ENCODE data around the gene DIAPH3.

DIAPH3 gene

DNA sequence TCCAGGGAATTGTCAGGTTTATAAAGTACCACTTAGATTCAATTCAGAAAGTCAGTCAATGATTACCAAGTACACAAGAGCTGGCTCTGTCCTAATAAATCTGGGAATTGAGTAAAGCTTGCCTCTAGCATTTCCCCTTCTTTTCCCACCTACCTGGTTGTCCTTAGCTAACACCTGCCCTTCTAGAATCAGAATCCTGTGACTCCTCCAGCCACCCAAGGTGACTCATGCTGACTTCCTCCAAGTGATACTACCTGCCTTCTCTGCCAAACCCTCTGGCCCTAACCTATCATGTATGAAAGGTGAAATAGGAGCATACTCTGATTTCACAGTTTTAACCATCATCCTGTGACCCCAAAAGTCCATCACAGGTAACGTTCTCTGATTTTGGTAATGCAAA is 151.2 kb downstream of the DIAPH3 start:
- no peak for DNase-seq

GRCh38 chr13:60009300-60010253 is 154.2 kb downstream of the DIAPH3 start:
- no peak for DNase-seq

DNA sequence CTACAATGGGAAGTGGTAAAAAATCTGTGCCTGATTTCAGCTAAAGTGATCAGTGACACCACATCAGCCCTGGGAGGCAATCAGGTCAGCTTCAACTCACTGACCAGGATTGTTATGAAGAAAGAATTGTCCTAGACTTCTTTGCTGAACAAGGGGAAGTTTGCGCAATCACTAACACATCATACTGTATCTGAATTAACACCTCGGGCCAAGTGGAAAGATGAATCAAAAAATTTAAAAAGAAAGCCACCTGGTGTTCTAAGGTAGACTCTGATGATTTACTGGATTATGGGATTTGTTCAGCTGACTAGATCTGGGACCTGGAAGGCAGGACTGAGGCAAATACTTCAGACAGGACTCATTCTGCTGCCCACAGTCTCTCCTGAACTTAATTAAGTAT is 161.8 kb downstream of the DIAPH3 start:
- DNase-seq, result no peak

GRCh38 chr13:60000976-60001375 is 162.8 kb downstream of the DIAPH3 start:
- no peak for DNase-seq

DNA sequence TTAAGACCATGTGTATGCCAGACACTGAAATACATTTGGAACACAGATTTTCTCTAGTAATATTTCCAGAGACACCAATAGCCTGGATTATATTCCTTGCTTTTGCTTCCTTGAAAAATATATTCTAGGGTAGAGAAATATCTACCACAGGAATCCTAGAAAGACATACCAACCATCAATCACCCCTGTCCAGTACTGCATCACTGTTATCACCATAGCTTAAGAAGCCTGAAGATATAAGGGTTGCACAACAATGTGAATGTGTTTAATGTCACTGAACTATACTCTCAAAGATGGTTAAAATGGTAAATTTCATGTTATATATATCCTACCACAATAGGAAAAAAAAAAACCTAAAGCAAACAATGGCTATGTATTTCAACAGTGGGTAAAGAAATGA is 163.6 kb downstream of the DIAPH3 start:
- no peak for DNase-seq

DNA sequence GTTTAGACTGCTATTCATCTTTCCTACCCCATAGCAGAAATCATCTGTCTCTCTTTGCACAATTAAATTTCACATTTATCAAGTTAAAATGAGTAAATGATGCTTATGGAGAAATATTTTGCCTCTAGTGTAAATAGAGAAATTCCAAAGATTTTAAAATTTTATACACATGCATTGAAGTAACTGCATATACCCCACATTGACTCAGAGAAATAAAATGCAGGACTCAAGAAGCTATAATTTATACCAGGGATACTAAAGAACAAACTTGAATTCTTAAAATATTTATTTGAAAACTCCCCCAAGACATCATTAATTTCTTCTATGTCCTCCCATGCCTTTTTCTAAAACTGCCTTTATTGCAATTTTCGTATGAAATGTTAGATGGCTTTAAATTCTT is 165.8 kb downstream of the DIAPH3 start:
- no peak for DNase-seq

DNA sequence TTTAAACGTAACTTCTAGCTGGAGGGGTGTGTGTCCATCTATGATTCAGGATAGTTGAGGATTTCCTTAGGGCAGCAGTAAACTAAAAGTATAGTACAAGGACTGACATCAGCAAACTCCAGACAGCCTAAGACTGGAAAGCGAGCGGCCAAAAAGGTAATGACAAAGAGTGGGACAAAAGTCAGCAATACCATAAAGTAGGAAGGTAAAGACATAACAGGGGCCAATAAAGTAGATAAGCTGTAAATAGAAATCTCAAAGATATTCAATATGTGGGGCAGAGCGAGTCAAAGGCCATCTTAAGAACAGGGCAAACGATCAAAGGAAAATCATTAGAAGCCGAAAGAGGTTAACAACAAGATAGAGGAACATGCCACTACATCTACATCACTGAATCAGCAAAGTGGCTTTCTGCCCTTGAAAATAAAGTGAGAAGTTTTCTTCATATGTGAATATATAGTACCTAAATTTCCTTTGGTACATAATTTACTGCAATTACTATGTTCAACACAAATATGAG is 167.2 kb downstream of the DIAPH3 start:
- no peak for DNase-seq

GRCh38 chr13:59991395-59991794 is 172.3 kb downstream of the DIAPH3 start:
- no peak for DNase-seq

- no peak for DNase-seq
These were observed 180.9 kb downstream of the DIAPH3 start for GRCh38 chr13:59982631-59983382.

DNA sequence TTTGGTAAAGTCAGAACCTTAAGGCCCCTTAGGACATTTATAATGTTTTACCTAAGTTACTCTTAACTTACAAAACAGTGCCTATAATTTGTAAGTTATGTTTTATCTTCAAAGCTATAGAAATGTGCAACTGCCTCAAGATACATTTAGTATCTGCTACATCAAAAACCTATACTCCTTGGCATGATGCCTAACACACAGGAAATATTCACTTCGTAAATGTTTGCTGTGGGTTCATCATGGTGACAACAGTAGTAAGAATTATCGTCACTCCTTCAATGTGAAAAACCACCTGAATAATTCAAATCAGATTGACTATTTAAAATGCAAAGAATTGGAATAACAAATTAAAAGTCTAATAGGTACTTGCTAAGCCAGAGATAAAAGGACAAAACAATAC is 184.1 kb downstream of the DIAPH3 start:
- no peak for DNase-seq

GRCh38 chr13:59978862-59979261 is 184.9 kb downstream of the DIAPH3 start:
- no peak for DNase-seq

DNA sequence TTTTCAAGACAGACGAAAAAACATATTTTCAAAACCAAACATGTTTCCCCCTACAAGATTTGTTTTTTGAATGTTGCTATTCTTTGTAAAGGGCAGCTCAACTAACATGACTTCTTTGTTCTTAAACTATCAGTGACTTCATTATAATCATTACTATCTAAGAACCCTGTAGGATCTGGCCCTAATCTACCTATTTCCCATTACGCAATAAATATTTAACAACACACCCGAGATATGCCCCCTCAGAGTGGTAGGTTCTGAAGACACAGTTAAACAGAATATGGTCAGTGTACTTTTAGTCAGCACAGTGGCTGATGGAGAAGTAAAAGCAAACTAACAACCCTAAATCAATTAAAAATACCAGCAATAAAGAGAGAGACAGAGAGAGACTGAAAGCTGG is 186.9 kb downstream of the DIAPH3 start:
- no peak for DNase-seq

GRCh38 chr13:59975807-59976435 is 187.8 kb downstream of the DIAPH3 start:
- no peak for DNase-seq

DNA sequence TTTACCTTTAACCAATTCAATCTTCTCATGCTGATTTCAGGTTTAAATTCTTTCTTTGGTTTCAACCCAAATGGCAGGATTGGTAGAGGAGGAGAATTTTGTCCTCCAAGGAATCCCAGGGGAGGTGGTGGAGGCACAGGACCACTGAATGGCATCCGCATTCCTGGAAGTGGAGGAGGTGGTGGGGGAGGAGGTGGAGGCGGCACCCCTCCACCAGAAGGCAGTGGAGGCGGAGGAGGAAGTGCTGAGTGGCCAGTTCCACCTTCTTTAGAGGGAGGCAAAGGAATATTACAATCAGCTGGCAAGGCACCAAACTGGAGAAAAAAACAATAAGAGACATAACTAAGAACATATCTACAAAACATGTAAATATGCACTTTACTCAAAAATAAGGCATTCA is 192.9 kb downstream of the DIAPH3 start:
- no peak for DNase-seq

- no peak for DNase-seq
These were observed 199.9 kb downstream of the DIAPH3 start for GRCh38 chr13:59963827-59964226.

- DNase-seq, result no peak
These were observed 200.3 kb downstream of the DIAPH3 start for GRCh38 chr13:59963383-59963782.

DNA sequence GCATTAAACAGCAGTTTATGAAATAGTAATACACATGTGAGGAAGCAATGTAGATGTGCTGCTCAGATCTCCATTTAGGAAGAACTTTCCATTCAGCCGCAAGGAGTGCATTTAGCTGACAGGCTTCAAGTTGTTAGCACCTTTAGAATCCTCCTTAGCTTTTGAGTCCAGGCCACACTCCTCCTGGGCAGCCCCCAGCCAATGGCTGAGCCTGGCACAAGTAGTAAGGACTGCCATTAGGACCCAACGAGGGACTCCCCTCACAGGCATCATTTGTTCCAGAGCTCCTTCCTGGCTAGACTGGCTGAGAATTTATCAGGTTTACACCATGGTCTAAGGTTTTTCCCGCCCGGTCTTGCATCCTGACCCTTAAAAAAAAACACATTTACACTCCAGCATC is 201.4 kb downstream of the DIAPH3 start:
- no peak for DNase-seq

DNA sequence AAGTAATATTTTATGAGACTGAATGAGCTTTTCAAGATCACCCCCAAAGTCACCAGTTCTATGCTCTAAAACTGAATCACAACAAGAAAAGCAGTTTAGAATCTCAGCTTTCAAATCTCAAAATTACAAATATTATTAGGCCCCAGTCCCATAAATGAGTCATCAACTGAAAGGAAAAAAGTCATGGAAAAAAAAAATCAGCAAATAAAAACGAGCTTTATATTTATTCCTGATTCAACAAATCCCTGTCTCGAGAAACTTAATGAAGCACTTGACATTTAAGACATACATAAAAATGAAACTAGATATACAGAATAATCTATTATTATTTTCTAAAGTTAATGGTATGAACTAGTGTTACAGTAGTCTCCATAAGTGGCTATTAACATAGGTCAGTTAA is 203.0 kb downstream of the DIAPH3 start:
- no peak for DNase-seq

- DNase-seq, result no peak
These were observed 206.3 kb downstream of the DIAPH3 start for GRCh38 chr13:59957438-59957837.

DNA sequence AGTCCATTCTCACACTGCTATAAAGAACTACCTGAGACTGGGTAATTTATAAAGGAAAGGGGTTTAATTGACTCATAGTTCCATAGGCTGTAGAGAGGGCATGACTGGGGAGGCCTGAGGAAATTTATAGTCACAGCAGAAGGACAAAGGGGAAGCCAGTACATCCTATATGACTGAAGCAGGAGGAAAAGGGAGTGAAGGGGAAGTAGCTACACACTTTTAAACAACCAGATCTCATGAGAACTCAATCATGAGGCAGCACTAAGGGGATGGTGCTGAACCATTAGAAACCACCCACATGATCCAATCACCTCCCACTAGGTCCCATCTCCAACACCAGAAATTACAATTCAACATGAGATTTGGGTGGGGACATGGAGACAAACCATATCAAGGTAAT is 209.1 kb downstream of the DIAPH3 start:
- no peak for DNase-seq

GRCh38 chr13:59951011-59951410 is 212.7 kb downstream of the DIAPH3 start:
- DNase-seq, result no peak

GRCh38 chr13:59950266-59950665 is 213.5 kb downstream of the DIAPH3 start:
- DNase-seq, result no peak

- no peak for DNase-seq
These were observed 215.0 kb downstream of the DIAPH3 start for GRCh38 chr13:59948686-59949085.
